SU-DHL-6 (cell line): ENCODE results near the gene EFNA4.

Experiments
- EZH2phosphoT487 ChIP-seq: fragments of 200-600 bp; sonication (generic), shearing (Covaris generic); conservative IDR thresholded peaks from 2 replicates; pipeline ENCODE4 v1.6.1; 2018; ENCODE audit warnings: mild to moderate bottlenecking, antibody characterized with exemption, low read length, moderate library complexity, mixed read lengths
- TF ChIP-seq, protein P1 (sequence below): fragments of 200-600 bp; sonication (generic); IDR thresholded peaks from one replicate; pipeline ENCODE4 v1.5.1; 2017; ENCODE audit warnings: antibody characterized with exemption, mild to moderate bottlenecking, low read length, moderate library complexity; ENCODE audit not compliant: insufficient read depth, poor library complexity, severe bottlenecking

DNA sequence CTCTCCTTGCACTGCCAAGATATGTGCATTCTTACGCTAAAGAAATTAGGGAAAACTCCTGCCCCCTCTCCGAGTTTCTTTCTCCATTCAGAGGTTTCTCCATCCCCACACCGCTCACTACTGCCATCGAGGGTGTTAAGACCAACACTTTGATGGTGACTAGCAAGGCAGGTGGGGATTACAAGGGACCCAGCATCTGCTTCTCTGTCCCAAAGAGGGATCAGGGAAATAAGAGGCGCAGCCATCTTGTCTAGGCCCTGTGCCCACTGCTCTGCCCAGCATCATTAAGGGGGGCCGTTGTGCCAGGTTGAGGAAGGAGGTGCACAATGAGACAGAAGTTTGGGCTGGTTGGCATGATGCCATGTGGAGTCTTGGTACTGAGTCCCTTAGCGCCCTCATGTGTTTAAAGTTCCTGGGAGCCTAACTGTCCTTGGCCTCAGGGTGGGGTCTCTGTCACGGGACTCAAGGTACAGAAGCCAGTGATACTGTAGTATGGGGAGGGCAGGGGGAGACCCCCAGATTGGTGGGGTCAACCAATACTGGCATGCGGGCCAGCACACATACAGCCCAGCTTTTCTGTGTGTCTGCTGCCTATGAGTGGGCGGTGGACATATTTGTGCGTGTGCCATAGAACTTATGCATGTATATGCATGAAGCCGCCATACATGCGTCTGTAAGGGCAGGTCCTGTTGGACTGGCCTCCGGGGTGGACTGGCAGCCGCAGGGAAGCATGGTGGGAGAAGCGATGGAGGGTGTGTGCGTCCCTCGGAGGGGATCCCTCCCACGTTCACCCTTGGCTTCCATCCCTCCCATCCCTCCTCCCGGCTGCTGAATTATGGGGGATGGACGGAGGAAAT lies 20.6 kb downstream of the EFNA4 start:
- TF ChIP-seq, protein P1, sequence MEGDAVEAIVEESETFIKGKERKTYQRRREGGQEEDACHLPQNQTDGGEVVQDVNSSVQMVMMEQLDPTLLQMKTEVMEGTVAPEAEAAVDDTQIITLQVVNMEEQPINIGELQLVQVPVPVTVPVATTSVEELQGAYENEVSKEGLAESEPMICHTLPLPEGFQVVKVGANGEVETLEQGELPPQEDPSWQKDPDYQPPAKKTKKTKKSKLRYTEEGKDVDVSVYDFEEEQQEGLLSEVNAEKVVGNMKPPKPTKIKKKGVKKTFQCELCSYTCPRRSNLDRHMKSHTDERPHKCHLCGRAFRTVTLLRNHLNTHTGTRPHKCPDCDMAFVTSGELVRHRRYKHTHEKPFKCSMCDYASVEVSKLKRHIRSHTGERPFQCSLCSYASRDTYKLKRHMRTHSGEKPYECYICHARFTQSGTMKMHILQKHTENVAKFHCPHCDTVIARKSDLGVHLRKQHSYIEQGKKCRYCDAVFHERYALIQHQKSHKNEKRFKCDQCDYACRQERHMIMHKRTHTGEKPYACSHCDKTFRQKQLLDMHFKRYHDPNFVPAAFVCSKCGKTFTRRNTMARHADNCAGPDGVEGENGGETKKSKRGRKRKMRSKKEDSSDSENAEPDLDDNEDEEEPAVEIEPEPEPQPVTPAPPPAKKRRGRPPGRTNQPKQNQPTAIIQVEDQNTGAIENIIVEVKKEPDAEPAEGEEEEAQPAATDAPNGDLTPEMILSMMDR = peak; percentile 26
- no peak for TF ChIP-seq EZH2phosphoT487
